OCI-LY7 (cell line): ENCODE measurements around the gene APRT.

Experiments
- EZH2phosphoT487 ChIP-seq: fragments of 200-600 bp; sonication (generic); IDR thresholded peaks from 2 replicates; pipeline ENCODE4 v1.6.1; 2018; ENCODE audit warnings: low read depth, borderline replicate concordance, mild to moderate bottlenecking, mixed run types, antibody characterized with exemption, low read length, moderate library complexity, mixed read lengths
- TF ChIP-seq, protein P1 (sequence below): fragments of 200-600 bp; sonication (generic); conservative IDR thresholded peaks from 2 replicates; pipeline ENCODE4 v1.5.1; 2014; ENCODE audit warnings: mild to moderate bottlenecking, antibody characterized with exemption, low read length, moderate library complexity, mixed read lengths

DNA sequence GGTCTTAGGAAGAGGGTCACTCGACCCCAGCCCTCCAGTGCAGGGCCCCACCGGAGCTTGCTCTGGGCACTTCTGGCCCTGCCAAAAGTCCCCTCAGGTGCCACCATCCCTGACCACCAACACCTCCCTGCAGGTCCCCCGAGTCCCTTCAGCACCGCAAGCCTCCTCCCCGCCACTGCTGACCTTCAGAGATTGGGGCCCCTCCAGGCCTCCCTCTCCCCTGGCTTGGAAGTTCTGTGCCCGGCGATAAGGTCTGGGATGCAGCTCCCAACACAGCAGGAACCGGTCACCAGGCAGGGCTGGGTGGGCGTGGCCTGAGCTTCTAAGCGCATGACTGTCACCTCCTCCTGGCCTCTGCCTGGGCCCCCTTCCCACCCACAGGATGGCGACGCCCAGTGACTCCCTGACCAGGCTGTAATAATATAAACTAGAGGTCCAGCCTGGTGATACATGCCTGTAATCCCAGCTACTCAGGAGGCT lies 37.9 kb downstream of the APRT start:
- TF ChIP-seq, protein P1, sequence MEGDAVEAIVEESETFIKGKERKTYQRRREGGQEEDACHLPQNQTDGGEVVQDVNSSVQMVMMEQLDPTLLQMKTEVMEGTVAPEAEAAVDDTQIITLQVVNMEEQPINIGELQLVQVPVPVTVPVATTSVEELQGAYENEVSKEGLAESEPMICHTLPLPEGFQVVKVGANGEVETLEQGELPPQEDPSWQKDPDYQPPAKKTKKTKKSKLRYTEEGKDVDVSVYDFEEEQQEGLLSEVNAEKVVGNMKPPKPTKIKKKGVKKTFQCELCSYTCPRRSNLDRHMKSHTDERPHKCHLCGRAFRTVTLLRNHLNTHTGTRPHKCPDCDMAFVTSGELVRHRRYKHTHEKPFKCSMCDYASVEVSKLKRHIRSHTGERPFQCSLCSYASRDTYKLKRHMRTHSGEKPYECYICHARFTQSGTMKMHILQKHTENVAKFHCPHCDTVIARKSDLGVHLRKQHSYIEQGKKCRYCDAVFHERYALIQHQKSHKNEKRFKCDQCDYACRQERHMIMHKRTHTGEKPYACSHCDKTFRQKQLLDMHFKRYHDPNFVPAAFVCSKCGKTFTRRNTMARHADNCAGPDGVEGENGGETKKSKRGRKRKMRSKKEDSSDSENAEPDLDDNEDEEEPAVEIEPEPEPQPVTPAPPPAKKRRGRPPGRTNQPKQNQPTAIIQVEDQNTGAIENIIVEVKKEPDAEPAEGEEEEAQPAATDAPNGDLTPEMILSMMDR: no peak
- no peak for TF ChIP-seq EZH2phosphoT487
